SH-SY5Y (cell line): ENCODE results near the gene LIPH.

ENCODE experiments used
- GATA2 ChIP-seq: IDR thresholded peaks from 2 replicates; pipeline ENCODE4 v1.6.1; 2011; ENCODE audit warnings: mild to moderate bottlenecking, low read depth, low read length
- GATA3 ChIP-seq: IDR thresholded peaks from 2 replicates; pipeline ENCODE4 v1.6.1; 2011; ENCODE audit warnings: low read depth, mild to moderate bottlenecking, low read length, moderate library complexity

GRCh38 chr3:185558395-185558794 lies 6.0 kb upstream of the LIPH start:
- TF ChIP-seq GATA2 (no peak), GATA3 (no peak)
